IMR-90 (cell line): ENCODE results near the gene NDUFS2. TPM values are rescaled to one million over a fixed set of nuclear protein-coding genes. Genes with fewer than 3 reads are reported as not detected.

ENCODE experiments used
- ATAC-seq: fragments of 200-7000 bp; cut with Tn5 transposase; 2 replicates; pipeline ENCODE4 v1.9.1; 2020; ENCODE audit warnings: low read depth, mild to moderate bottlenecking, moderate library complexity
- BruUV-seq: library from RNA; stranded (reverse); fragments of 400-500 nt; replicated peaks from 2 replicates; lab custom pipeline; 2021; lab: Mats Ljungman, UMichigan
- CTCF ChIA-PET: fragments of 300-600 bp; formaldehyde crosslinking; extraction: SDS; loops from one replicate; lab custom pipeline; 2021; ENCODE audit warnings: antibody characterized with exemption; lab: Yijun Ruan, JAX
- POLR2A ChIA-PET: fragments of 300-600 bp; sonication (Branson Sonifier 250); formaldehyde crosslinking; loops from one replicate; lab custom pipeline; 2022; ENCODE audit warnings: antibody characterized with exemption; ENCODE audit not compliant: unreplicated experiment; lab: Charles Lee
- DNase-seq: peaks from one replicate; pipeline ENCODE4 v3.0.0; 2013
- H2AFZ ChIP-seq: replicated peaks from 2 replicates; pipeline ENCODE3; 2013; ENCODE audit warnings: low read length, mild to moderate bottlenecking; ENCODE audit not compliant: poor library complexity
- H2AK5ac ChIP-seq: 2 replicates; pipeline ENCODE4 v1.6.1; 2013; ENCODE audit warnings: low read depth, low read length, inconsistent platforms
- H2AK9ac ChIP-seq: replicated peaks from 2 replicates; pipeline ENCODE3; 2013; ENCODE audit warnings: mild to moderate bottlenecking, low read depth, low read length, moderate library complexity; ENCODE audit not compliant: poor library complexity
- H2BK120ac ChIP-seq: 2 replicates; pipeline ENCODE4 v1.6.1; 2013; ENCODE audit warnings: low read depth, low read length, inconsistent platforms
- H2BK15ac ChIP-seq: 3 replicates; pipeline ENCODE4 v1.6.1; 2013; ENCODE audit warnings: low read depth, low read length, inconsistent platforms
- H2BK20ac ChIP-seq: 2 replicates; pipeline ENCODE4 v1.6.1; 2013; ENCODE audit warnings: low read depth, mild to moderate bottlenecking, inconsistent platforms, low read length, moderate library complexity
- H2BK5ac ChIP-seq: 2 replicates; pipeline ENCODE4 v1.6.1; 2013; ENCODE audit warnings: mild to moderate bottlenecking, low read depth, low read length, inconsistent platforms; ENCODE audit not compliant: poor library complexity, severe bottlenecking
- H3K14ac ChIP-seq: replicated peaks from 2 replicates; pipeline ENCODE4 v1.6.1; 2013; ENCODE audit warnings: low read depth, low read length, inconsistent platforms
- H3K18ac ChIP-seq: 2 replicates; pipeline ENCODE4 v1.6.1; 2013; ENCODE audit warnings: low read depth, low read length, control low read depth
- H3K23ac ChIP-seq: 2 replicates; pipeline ENCODE4 v1.6.1; 2013; ENCODE audit warnings: low read depth, low read length, inconsistent platforms
- H3K27ac ChIP-seq: 2 replicates; pipeline ENCODE4 v1.5.1; 2013; ENCODE audit warnings: mild to moderate bottlenecking, control low read depth, low read length; ENCODE audit not compliant: insufficient read depth
- H3K27me3 ChIP-seq: 2 replicates; pipeline ENCODE4 v1.6.1; 2013; ENCODE audit warnings: low read length; ENCODE audit not compliant: control insufficient read depth, insufficient read depth
- H3K36me3 ChIP-seq: 2 replicates; pipeline ENCODE4 v1.6.1; 2013; ENCODE audit warnings: low read length, mixed read lengths; ENCODE audit not compliant: control insufficient read depth, insufficient read depth
- H3K4ac ChIP-seq: 2 replicates; pipeline ENCODE4 v1.6.1; 2013; ENCODE audit warnings: low read depth, low read length, inconsistent platforms
- H3K4me1 ChIP-seq: 2 replicates; pipeline ENCODE4 v1.6.1; 2013; ENCODE audit warnings: low read length, mixed read lengths; ENCODE audit not compliant: control insufficient read depth, insufficient read depth
- H3K4me2 ChIP-seq: 2 replicates; pipeline ENCODE4 v1.6.1; 2013; ENCODE audit warnings: low read depth, mild to moderate bottlenecking, control low read depth, low read length, moderate library complexity
- H3K4me3 ChIP-seq: 2 replicates; pipeline ENCODE4 v1.5.1; 2013; ENCODE audit warnings: low read depth, mild to moderate bottlenecking, control low read depth, low read length, moderate library complexity; ENCODE audit not compliant: insufficient read depth
- H3K56ac ChIP-seq: 2 replicates; pipeline ENCODE4 v1.6.1; 2013; ENCODE audit warnings: low read length, inconsistent platforms; ENCODE audit not compliant: insufficient read depth; ENCODE audit errors: extremely low read depth
- H3K79me1 ChIP-seq, 2 experiments: 2 replicates each; pipeline ENCODE4 v1.6.1; 2013; ENCODE audit warnings: low read length in 2 of 2, inconsistent platforms in 1 of 2, low read depth in 1 of 2
- H3K9ac ChIP-seq: 2 replicates; pipeline ENCODE4 v1.6.1; 2013; ENCODE audit warnings: low read depth, low read length, control low read depth
- H3K9me1 ChIP-seq: 2 replicates; pipeline ENCODE4 v1.6.1; 2013; ENCODE audit warnings: low read length, inconsistent platforms; ENCODE audit not compliant: insufficient read depth
- H3K9me3 ChIP-seq: 2 replicates; pipeline ENCODE4 v1.6.1; 2013; ENCODE audit warnings: low read length; ENCODE audit not compliant: control insufficient read depth, insufficient read depth
- H4K20me1 ChIP-seq: 2 replicates; pipeline ENCODE4 v1.6.1; 2013; ENCODE audit warnings: low read length, inconsistent platforms; ENCODE audit not compliant: insufficient read depth
- H4K5ac ChIP-seq: 2 replicates; pipeline ENCODE4 v1.6.1; 2013; ENCODE audit warnings: mild to moderate bottlenecking, low read depth, low read length, control low read depth
- H4K8ac ChIP-seq, 2 experiments: 2 replicates each; pipeline ENCODE4 v1.6.1; 2013; ENCODE audit warnings: low read depth in 2 of 2, low read length in 2 of 2, control low read depth in 1 of 2, inconsistent platforms in 1 of 2
- H4K91ac ChIP-seq: 2 replicates; pipeline ENCODE4 v1.6.1; 2013; ENCODE audit warnings: low read depth, low read length, inconsistent platforms; ENCODE audit not compliant: insufficient read depth
- BHLHE40 ChIP-seq: fragments of 150-350 bp; IDR thresholded peaks from 2 replicates; pipeline ENCODE4 v1.6.1; 2016; ENCODE audit warnings: mild to moderate bottlenecking, low read depth, low read length
- CEBPB ChIP-seq: IDR thresholded peaks from 2 replicates; pipeline ENCODE4 v1.6.1; 2012; ENCODE audit warnings: low read depth, low read length, improper control_type of control experiment
- CHD1 ChIP-seq: IDR thresholded peaks from 2 replicates; pipeline ENCODE4 v1.6.1; 2012; ENCODE audit warnings: low read depth, low read length, improper control_type of control experiment
- CTCF ChIP-seq: conservative IDR thresholded peaks from 2 replicates; pipeline ENCODE4 v1.5.1; 2012; ENCODE audit warnings: mild to moderate bottlenecking, low read depth, low read length, improper control_type of control experiment
- ELK1 ChIP-seq: fragments of 150-350 bp; IDR thresholded peaks from 2 replicates; pipeline ENCODE4 v1.6.1; 2016; ENCODE audit warnings: low read depth, mild to moderate bottlenecking, low read length, moderate library complexity, borderline replicate concordance
- FOS ChIP-seq: fragments of 150-350 bp; IDR thresholded peaks from 2 replicates; pipeline ENCODE4 v1.6.1; 2016; ENCODE audit warnings: low read depth, low read length
- MAFK ChIP-seq: IDR thresholded peaks from 2 replicates; pipeline ENCODE4 v1.6.1; 2012; ENCODE audit warnings: low read depth, low read length, improper control_type of control experiment
- MAZ ChIP-seq: IDR thresholded peaks from 2 replicates; pipeline ENCODE4 v1.6.1; 2012; ENCODE audit warnings: low read depth, mild to moderate bottlenecking, low read length, improper control_type of control experiment, moderate library complexity, borderline replicate concordance
- MXI1 ChIP-seq: IDR thresholded peaks from 2 replicates; pipeline ENCODE4 v1.6.1; 2012; ENCODE audit warnings: low read depth, mild to moderate bottlenecking, low read length, moderate library complexity, borderline replicate concordance
- NFE2L2 ChIP-seq: fragments of 150-350 bp; IDR thresholded peaks from 2 replicates; pipeline ENCODE4 v1.6.1; 2016; ENCODE audit warnings: low read depth, mild to moderate bottlenecking, low read length
- POLR2A ChIP-seq: IDR thresholded peaks from 2 replicates; pipeline ENCODE4 v1.6.1; 2012; ENCODE audit warnings: mild to moderate bottlenecking, low read depth, low read length
- RAD21 ChIP-seq: IDR thresholded peaks from 2 replicates; pipeline ENCODE4 v1.6.1; 2012; ENCODE audit warnings: low read length, improper control_type of control experiment
- RCOR1 ChIP-seq: IDR thresholded peaks from 2 replicates; pipeline ENCODE4 v1.6.1; 2012; ENCODE audit warnings: mild to moderate bottlenecking, low read length, improper control_type of control experiment; ENCODE audit not compliant: insufficient replicate concordance
- RFX5 ChIP-seq: IDR thresholded peaks from 2 replicates; pipeline ENCODE4 v1.8.0; 2012; ENCODE audit warnings: low read depth, mild to moderate bottlenecking, low read length, moderate library complexity
- SMC3 ChIP-seq: fragments of 150-350 bp; IDR thresholded peaks from 2 replicates; pipeline ENCODE4 v1.6.1; 2016; ENCODE audit warnings: low read depth, mild to moderate bottlenecking, antibody characterized with exemption, low read length, moderate library complexity
- USF2 ChIP-seq: fragments of 150-350 bp; IDR thresholded peaks from 2 replicates; pipeline ENCODE4 v1.6.1; 2017; ENCODE audit warnings: mild to moderate bottlenecking, antibody characterized with exemption, low read length, low read depth
- WGBS, 2 experiments: methylation state at CpG; one replicate each; pipeline versions ENCODE4 v1.1.5 to v1.1.7; 2013; ENCODE audit warnings: missing lambda C conversion rate in 2 of 2; ENCODE audit not compliant: insufficient read length in 1 of 2; ENCODE audit errors: extremely low coverage in 2 of 2; 5-methylcytosine and 5-hydroxymethylcytosine counted together
- dilution Hi-C: fragments of 300-500 bp; cut with HindIII; formaldehyde crosslinking; loops from one replicate; pipeline ENCODE4 v1.14.3; 2018; ENCODE audit warnings: low sequenced_read_pairs; ENCODE audit not compliant: unreplicated experiment
- in situ Hi-C: fragments of 300-500 bp; cut with MboI; formaldehyde crosslinking; loops from 3 replicates; pipeline ENCODE4 v1.14.3; 2019; ENCODE audit warnings: low sequenced_read_pairs, inconsistent platforms, mixed read lengths
- intact Hi-C: fragments of 100-400 bp; cut with micrococcal nuclease; formaldehyde crosslinking; loops from 2 replicates; pipeline ENCODE4 v1.10.0; 2022
- polyA plus RNA-seq, 3 experiments: library from polyadenylated mRNA; depleted of rRNA; stranded (reverse); fragments of >200 nt; gene quantifications; 2 replicates each; pipeline ENCODE4 v1.2.3, GENCODE V29; 2012; ENCODE audit warnings: low replicate concordance in 1 of 3
- total RNA-seq: library from RNA; depleted of rRNA; stranded (reverse); fragments of >200 nt; gene quantifications from 2 replicates; pipeline ENCODE4 v1.2.3, GENCODE V29; 2012

The NDUFS2 gene
- total and polyA plus RNA-seq, 2 of the 4 experiments (the other 2 are of a cell fraction) = 85.5 to 101 TPM

GRCh38 chr1:161228032-161228431, 25.9 kb downstream of the NDUFS2 start:
- Histone ChIP-seq H3K18ac (no peak overlapping the region), H3K27me3 (no peaks in the 10 kb centered on the region), H2BK5ac (no peak overlapping the region), H2AK5ac (no peak overlapping the region), H4K20me1 (no peaks in the 10 kb centered on the region), H3K4me1 (peaks cover 9% of the 10 kb centered on the region; the same call in 1 of the 2 replicates), H2AK9ac (no peak overlapping the region), H4K8ac (no peak overlapping the region), H3K4me3 (no peak overlapping the region), H4K91ac (no peak overlapping the region), H2BK120ac (no peak overlapping the region), H3K23ac (no peak overlapping the region), H2BK15ac (no peak overlapping the region), H4K5ac (no peak overlapping the region), H3K9me1 (peaks cover 8% of the 10 kb centered on the region; the same call in 1 of the 2 replicates), H3K9me3 (no peaks in the 10 kb centered on the region), H3K14ac (no peak overlapping the region), H3K9ac (no peak overlapping the region), H3K79me1 (peaks cover 9 to 17% of the 10 kb centered on the region in 2 experiments; a peak in 3 of 4 replicates), H3K36me3 (peaks cover 19% of the 10 kb centered on the region), H2AFZ (no peak overlapping the region), H3K56ac (no peak overlapping the region), H3K4me2 (no peak overlapping the region), H3K4ac (no peak overlapping the region), H3K27ac (no peak overlapping the region), H2BK20ac (no peak overlapping the region)
- WGBS, 2 experiments = no CpG with 5 or more reads among the region's 7 CpGs
- DNase-seq (no peak), ATAC-seq (no peak)
- in situ Hi-C loops (loop anchor here (5.0 kb wide), 2 partner anchors 64 to 154 kb away; no protein-coding TSS in a partner anchor), dilution Hi-C loops (no loop called here), intact Hi-C loops (no loop called here)
- TF ChIP-seq ELK1 (no peak), CHD1 (no peak), RAD21 (no peak), FOS (no peak), SMC3 (no peak), NFE2L2 (no peak), USF2 (no peak), RCOR1 (no peak), RFX5 (no peak), CTCF (no peak), POLR2A (no peak), CEBPB (no peak), MXI1 (no peak), BHLHE40 (no peak), MAFK (no peak), MAZ (no peak)
- CTCF ChIA-PET = interaction anchor here (0.6 to 1.1 kb wide), 2 partner anchors 63 to 75 kb away, joined by 3 to 5 read pairs; no protein-coding TSS in a partner anchor
- no TSS peak for BruUV-seq
- POLR2A ChIA-PET = no interaction called here
